OCI-LY7 (cell line): ENCODE results near the gene HSD17B13. TPM values are rescaled to one million over a fixed set of nuclear protein-coding genes. Genes with fewer than 3 reads are reported as not detected.

Source experiments
- BruUV-seq: library from RNA; stranded (reverse); fragments of 400-500 nt; replicated peaks from 2 replicates; lab custom pipeline; 2021; lab: Mats Ljungman, UMichigan
- CTCF ChIA-PET: fragments of 300-600 bp; sonication (Branson Sonifier 250); formaldehyde crosslinking; loops from one replicate; lab custom pipeline; 2022; ENCODE audit warnings: antibody characterized with exemption; ENCODE audit not compliant: unreplicated experiment; lab: Charles Lee
- POLR2A ChIA-PET: fragments of 300-600 bp; sonication (Branson Sonifier 250); formaldehyde crosslinking; loops from one replicate; lab custom pipeline; 2022; ENCODE audit warnings: antibody characterized with exemption; lab: Charles Lee
- DNase-seq: peaks from one replicate; pipeline ENCODE4 v3.0.0-alpha.2; 2015; ENCODE audit warnings: low spot score
- H2AFZ ChIP-seq: fragments of 200-600 bp; sonication (generic), shearing (Covaris generic); 2 replicates; pipeline ENCODE4 v1.6.1; 2014; ENCODE audit warnings: mild to moderate bottlenecking, antibody characterized with exemption, low read length, moderate library complexity
- H3K27ac ChIP-seq: fragments of 200-600 bp; sonication (generic); 2 replicates; pipeline ENCODE4 v1.5.1; 2014; ENCODE audit warnings: mixed run types, low read depth, mild to moderate bottlenecking, moderate library complexity, low read length, inconsistent platforms; ENCODE audit not compliant: poor library complexity, severe bottlenecking
- H3K36me3 ChIP-seq: fragments of 200-600 bp; sonication (generic); 2 replicates; pipeline ENCODE4 v1.6.1; 2014; ENCODE audit warnings: mild to moderate bottlenecking, antibody characterized with exemption, low read length, moderate library complexity, mixed read lengths; ENCODE audit not compliant: insufficient read depth
- H3K4me1 ChIP-seq: fragments of 200-600 bp; sonication (generic); 2 replicates; pipeline ENCODE4 v1.5.1; 2014; ENCODE audit warnings: mild to moderate bottlenecking, low read length; ENCODE audit not compliant: insufficient read depth, poor library complexity, severe bottlenecking
- H3K4me2 ChIP-seq: fragments of 200-600 bp; sonication (generic); 2 replicates; pipeline ENCODE4 v1.6.1; 2014; ENCODE audit warnings: mild to moderate bottlenecking, low read length
- H3K4me3 ChIP-seq: fragments of 200-600 bp; sonication (generic); 2 replicates; pipeline ENCODE4 v1.5.1; 2014; ENCODE audit warnings: mild to moderate bottlenecking, low read depth, low read length; ENCODE audit not compliant: poor library complexity, severe bottlenecking
- H3K79me2 ChIP-seq: fragments of 200-600 bp; sonication (generic); 2 replicates; pipeline ENCODE4 v1.6.1; 2016; ENCODE audit warnings: low read depth, mild to moderate bottlenecking, low read length, moderate library complexity, mixed read lengths; ENCODE audit not compliant: insufficient read depth
- H3K9me2 ChIP-seq: fragments of 200-600 bp; sonication (generic); 2 replicates; pipeline ENCODE4 v1.6.1; 2016; ENCODE audit warnings: mild to moderate bottlenecking, low read length, mixed read lengths; ENCODE audit not compliant: insufficient read depth
- H3K9me3 ChIP-seq: fragments of 200-600 bp; sonication (generic); 2 replicates; pipeline ENCODE4 v1.6.1; 2014; ENCODE audit warnings: mild to moderate bottlenecking, mixed run types, low read length, mixed read lengths
- H4K20me1 ChIP-seq: fragments of 200-600 bp; sonication (generic); 2 replicates; pipeline ENCODE4 v1.6.1; 2014; ENCODE audit warnings: mild to moderate bottlenecking, antibody characterized with exemption, low read length, moderate library complexity, mixed read lengths; ENCODE audit not compliant: insufficient read depth
- EZH2phosphoT487 ChIP-seq: fragments of 200-600 bp; sonication (generic); IDR thresholded peaks from 2 replicates; pipeline ENCODE4 v1.6.1; 2018; ENCODE audit warnings: low read depth, borderline replicate concordance, mild to moderate bottlenecking, mixed run types, antibody characterized with exemption, low read length, moderate library complexity, mixed read lengths
- intact Hi-C: fragments of 100-400 bp; cut with micrococcal nuclease; formaldehyde crosslinking; loops from one replicate; pipeline ENCODE4 v1.10.0; 2022; ENCODE audit not compliant: unreplicated experiment
- microRNA-seq: library from miRNA; unstranded; fragments of <30 nt; microRNA quantifications from one replicate; pipeline ENCODE4 v1.2.0, GENCODE V29; 2022; ENCODE audit warnings: borderline replicate concordance
- small RNA-seq: library from RNA; depleted of rRNA; stranded (forward); fragments of <200 nt; gene quantifications from one replicate; pipeline ENCODE3, GENCODE V24; 2014
- total RNA-seq, 2 experiments: library from RNA; depleted of rRNA in 1 of 2; stranded (reverse); fragments of >200 nt in 1 of 2; shearing (Covaris generic) in 1 of 2; gene quantifications; 2 replicates each; pipeline ENCODE4 v1.2.3, GENCODE V29; 2014 to 2022
- TF ChIP-seq, protein P1 (sequence below): fragments of 200-600 bp; sonication (generic); conservative IDR thresholded peaks from 2 replicates; pipeline ENCODE4 v1.5.1; 2014; ENCODE audit warnings: mild to moderate bottlenecking, antibody characterized with exemption, low read length, moderate library complexity, mixed read lengths

HSD17B13 gene
- total RNA-seq, 2 experiments from 2014 or later = not detected

DNA sequence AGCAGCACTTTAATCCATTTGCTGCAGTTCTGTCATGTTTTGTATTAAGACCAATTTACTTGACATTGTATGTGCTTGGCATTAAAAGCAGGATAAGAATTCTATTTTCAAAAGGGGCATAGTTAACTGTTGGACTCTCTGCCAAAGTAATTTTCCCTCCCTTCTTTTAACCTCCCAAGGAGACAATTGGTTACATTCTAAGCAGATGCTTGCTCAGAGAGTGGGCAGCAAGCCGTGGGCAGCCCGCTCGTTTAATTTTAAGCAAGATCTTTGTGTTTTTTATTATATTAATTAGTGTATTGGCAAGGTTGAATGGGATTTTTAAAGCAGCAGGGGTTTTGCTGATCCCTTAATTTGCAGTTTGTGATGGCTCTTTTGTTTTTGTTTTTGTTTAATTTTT, 65.2 kb downstream of the HSD17B13 start:
- ChIA-PET POLR2A (no interaction called here), CTCF (no interaction called here)
- Histone ChIP-seq H3K4me1 (no peaks in the 10 kb centered on the region), H3K4me2 (no peak overlapping the region), H2AFZ (no peak overlapping the region), H3K9me3 (no peaks in the 10 kb centered on the region), H3K79me2 (no peaks in the 10 kb centered on the region), H3K9me2 (no peaks in the 10 kb centered on the region), H3K4me3 (no peak overlapping the region), H3K36me3 (no peaks in the 10 kb centered on the region), H4K20me1 (no peaks in the 10 kb centered on the region), H3K27ac (no peak overlapping the region)
- DNase-seq = no peak
- intact Hi-C loops = no loop called here
- TF ChIP-seq, protein P1, sequence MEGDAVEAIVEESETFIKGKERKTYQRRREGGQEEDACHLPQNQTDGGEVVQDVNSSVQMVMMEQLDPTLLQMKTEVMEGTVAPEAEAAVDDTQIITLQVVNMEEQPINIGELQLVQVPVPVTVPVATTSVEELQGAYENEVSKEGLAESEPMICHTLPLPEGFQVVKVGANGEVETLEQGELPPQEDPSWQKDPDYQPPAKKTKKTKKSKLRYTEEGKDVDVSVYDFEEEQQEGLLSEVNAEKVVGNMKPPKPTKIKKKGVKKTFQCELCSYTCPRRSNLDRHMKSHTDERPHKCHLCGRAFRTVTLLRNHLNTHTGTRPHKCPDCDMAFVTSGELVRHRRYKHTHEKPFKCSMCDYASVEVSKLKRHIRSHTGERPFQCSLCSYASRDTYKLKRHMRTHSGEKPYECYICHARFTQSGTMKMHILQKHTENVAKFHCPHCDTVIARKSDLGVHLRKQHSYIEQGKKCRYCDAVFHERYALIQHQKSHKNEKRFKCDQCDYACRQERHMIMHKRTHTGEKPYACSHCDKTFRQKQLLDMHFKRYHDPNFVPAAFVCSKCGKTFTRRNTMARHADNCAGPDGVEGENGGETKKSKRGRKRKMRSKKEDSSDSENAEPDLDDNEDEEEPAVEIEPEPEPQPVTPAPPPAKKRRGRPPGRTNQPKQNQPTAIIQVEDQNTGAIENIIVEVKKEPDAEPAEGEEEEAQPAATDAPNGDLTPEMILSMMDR = no peak
- TF ChIP-seq EZH2phosphoT487 = no peak
- no TSS peak for BruUV-seq

DNA sequence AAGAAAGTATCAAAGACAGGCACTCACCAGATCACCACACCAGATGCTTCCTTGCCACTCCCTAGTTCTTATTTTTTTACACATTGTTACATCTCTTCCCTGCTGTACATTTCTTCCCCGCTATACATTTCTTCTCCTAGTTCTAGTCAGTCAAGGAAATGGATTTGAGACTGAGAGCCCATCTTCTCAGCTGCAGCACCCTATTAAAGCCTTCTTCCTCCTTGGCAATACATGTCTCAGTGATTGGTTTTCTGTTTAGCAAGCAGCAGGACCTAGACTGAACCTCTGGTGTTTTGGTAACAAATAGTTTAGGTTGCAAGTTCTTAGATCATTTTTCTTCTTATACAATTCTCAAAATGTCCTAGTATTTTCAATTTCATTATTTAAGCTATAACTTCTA, 66.9 kb downstream of the HSD17B13 start:
- H3K9me3 ChIP-seq = no peaks in the 10 kb centered on the region
- no peak overlapping the region for H2AFZ ChIP-seq
- intact Hi-C loops = no loop called here
- DNase-seq = no peak
- H3K4me2 ChIP-seq = no peak overlapping the region
- no peaks in the 10 kb centered on the region for H3K36me3 ChIP-seq
- no peaks in the 10 kb centered on the region for H3K79me2 ChIP-seq
- no peaks in the 10 kb centered on the region for H3K4me1 ChIP-seq
- H3K9me2 ChIP-seq = no peaks in the 10 kb centered on the region
- TF ChIP-seq, protein P1 = no peak
- no peak for TF ChIP-seq EZH2phosphoT487
- POLR2A ChIA-PET = interaction anchor here (0.7 to 0.8 kb wide), 2 partner anchors 8 to 42 kb away, joined by 4 to 5 read pairs; no protein-coding TSS in a partner anchor
- no peak overlapping the region for H3K27ac ChIP-seq
- no peaks in the 10 kb centered on the region for H4K20me1 ChIP-seq
- CTCF ChIA-PET = no interaction called here
- no TSS peak for BruUV-seq
- no peak overlapping the region for H3K4me3 ChIP-seq

Small RNAs within 50 kb of the gene (microRNA-seq; reads per million reads assigned to microRNA genes)
- not detected for gene MIR5705

Small RNAs within 50 kb of the gene (small RNA-seq; reads per million reads assigned to genes)
- gene MIR5705 = not detected

Other genes with a start within 250 kb of the HSD17B13 start
- gene KLHL8, start 102.3 kb downstream of the HSD17B13 start, total RNA-seq (2014; rRNA removed; shearing (Covaris generic)) = 9.0 and 12.6 TPM in 2 replicates
- gene KLHL8, start 102.3 kb downstream of the HSD17B13 start, total RNA-seq (2022) = 20.3 and 23.4 TPM in 2 replicates
- 4.7 and 9.0 TPM in 2 replicates for gene HSD17B11, start 68.3 kb upstream of the HSD17B13 start, total RNA-seq (2014; rRNA removed; shearing (Covaris generic))
- gene HSD17B11, start 68.3 kb upstream of the HSD17B13 start, total RNA-seq (2022) = 8.7 TPM in 2 replicates
- gene NUDT9, start 99.7 kb upstream of the HSD17B13 start, total RNA-seq (2014; rRNA removed; shearing (Covaris generic)) = 9.0 and 11.4 TPM in 2 replicates
- 13.8 and 16.5 TPM in 2 replicates for gene NUDT9, start 99.7 kb upstream of the HSD17B13 start, total RNA-seq (2022)
- not detected in 2 replicates for gene SPARCL1, start 206.5 kb upstream of the HSD17B13 start, total RNA-seq (2014; rRNA removed; shearing (Covaris generic))
- gene SPARCL1, start 206.5 kb upstream of the HSD17B13 start, total RNA-seq (2022) = not detected in 2 replicates